Iris pigment epithelial cell (primary cell): ENCODE measurements around the gene TACC2.
A peak's percentile ranks its signal among the peaks of the same experiment; 100 is the strongest.
"Not testable (repeated sequence)": the region's sequence is repeated elsewhere in the genome, so short reads cannot be mapped to it uniquely, and the experiment has no call there.

Experiments
- DNase-seq: peaks from one replicate; pipeline ENCODE4 v3.0.0-alpha.2; 2011; ENCODE audit warnings: low read depth

The TACC2 gene

GRCh38 chr10:122023257-122023656, 34.3 kb downstream of the TACC2 start:
- not testable (repeated sequence) for DNase-seq

DNA sequence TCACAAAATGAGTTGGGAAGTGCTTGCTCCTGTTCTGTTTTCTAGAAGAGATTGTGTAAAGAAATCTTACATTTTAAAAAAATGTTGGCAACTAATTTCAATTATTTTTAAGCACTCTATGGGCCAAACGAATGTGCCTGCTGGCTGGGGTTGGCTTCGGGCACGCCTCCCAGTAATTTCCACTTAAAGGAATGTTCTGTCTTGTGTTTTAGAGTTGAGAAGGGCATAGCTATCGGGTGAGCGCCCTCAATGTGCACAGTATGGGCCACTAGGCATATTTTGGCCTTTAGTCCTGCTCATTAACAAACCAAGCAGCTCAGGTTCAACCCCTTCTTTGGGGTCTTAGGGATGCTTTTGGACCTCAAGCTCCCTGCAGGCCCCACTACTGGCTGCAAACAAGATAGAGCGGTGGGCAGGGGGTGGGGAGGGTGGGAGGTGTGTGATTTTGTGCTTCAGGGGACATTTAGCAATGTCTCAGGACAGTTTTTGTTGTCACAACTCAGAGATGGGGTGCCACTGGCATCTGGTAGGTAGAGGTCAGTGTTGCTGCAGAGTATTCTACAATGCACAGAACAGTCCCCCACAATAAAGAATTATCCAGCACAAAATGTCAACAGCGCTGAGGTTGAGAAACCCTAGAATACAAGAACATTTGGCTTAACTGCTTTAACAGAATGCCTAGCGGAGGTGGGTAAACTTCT, 40.7 kb downstream of the TACC2 start:
- no peak for DNase-seq

GRCh38 chr10:122030200-122030552, 41.2 kb downstream of the TACC2 start:
- no peak for DNase-seq

DNA sequence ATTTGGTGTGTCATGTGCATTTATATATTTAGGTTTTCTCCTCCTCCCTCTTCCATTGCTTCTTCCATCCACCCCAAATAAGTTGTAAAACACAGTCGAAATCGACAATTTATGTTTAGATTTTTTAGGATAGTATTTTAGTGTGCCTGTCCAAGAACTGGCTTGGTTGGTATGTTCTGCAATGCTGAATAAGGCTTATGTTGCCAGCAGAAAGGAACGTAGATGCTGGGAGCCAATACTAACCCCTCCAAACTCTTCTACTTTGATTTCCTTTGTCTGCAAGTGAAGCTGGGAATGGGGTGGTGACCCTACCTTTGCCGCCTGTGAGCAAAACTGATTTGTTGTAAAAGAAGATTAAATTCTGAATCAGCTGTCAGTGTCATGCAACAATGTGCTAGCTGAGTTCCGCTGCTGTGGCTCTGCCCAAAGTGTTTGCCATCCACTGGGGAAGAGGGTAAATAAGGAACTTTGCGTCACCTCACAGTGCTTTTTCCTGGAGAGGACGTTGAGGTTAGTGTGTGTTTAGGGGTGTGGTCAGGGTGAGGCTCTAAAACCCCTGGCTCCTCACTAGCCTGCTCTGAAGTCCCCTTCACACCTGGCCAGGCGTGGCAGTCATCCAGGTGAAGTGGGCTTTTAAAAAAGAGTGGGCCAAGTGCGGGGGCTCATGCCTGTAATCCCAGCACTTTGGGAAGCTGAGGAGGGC, 44.4 kb downstream of the TACC2 start:
- no peak for DNase-seq

- DNase-seq = peak; percentile 73
Observed at GRCh38 chr10:122034149-122034756, 45.3 kb downstream of the TACC2 start.

DNA sequence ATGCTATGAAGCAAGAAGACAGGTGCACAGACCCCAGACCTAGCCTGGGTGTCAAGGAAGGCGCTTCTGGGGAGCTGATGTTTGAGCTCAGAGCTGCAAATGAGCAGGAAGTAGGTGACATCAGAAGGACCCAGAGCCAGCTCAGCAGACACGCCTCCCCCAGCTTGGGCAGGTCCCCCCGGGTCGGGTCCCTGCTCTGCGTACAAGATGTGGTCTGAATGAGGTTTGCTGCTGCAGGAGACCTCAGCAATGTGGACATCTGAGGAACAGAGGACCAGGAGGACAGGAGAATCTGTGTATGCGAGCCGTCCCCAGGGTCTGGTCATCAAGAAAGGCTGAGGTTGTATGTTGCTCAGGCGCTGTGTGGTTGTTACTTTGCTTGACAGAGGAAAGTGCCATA, 51.8 kb downstream of the TACC2 start:
- no peak for DNase-seq

DNA sequence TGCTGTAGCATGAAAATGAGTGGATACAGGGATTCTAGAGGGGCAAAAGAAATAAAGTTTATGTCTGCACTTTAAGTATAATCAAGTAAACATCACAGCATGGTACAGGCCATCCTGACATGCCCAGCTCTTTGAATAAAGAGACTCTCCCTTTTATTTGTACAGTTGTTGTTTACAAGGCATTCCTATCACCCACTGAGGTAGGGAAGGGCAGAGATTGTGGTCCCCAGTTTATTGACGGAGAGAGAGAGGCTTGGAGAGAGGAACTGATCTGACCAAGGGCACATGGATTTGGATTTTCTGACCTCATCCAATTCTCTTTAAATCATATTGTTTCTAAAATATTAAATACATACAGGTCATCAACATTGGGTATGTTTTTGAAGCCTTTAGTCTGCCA, 53.9 kb downstream of the TACC2 start:
- DNase-seq = no peak

DNA sequence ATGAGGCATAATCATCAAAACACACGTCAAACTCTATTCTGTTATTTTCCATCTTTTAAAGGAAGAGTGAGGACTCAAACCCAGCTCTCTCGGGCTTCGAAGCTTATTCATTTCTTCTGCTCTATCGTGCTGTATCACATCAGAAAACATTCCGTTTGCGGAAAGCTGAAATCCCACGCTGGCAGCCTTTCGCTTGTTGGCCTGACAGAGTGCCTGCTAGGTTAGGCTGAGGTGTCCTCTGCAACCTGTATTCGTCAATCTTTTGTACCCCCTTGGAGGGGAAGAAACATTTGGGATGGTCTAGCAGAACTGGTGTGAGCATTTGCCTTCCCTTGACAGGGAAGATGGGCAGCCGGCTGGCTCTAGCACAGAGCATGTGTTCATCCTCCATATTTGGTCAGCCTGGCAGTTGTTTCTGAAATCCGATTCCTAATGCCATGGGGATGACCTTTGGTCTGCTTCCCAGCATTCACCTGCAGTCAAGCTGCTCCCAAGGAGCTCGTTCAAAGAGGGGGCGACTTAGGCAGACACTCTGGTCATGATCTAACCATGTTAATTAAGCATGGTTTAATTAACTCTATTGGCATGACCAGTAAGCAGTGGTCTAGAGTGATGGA, 55.2 kb downstream of the TACC2 start:
- peak; percentile 23 for DNase-seq

DNA sequence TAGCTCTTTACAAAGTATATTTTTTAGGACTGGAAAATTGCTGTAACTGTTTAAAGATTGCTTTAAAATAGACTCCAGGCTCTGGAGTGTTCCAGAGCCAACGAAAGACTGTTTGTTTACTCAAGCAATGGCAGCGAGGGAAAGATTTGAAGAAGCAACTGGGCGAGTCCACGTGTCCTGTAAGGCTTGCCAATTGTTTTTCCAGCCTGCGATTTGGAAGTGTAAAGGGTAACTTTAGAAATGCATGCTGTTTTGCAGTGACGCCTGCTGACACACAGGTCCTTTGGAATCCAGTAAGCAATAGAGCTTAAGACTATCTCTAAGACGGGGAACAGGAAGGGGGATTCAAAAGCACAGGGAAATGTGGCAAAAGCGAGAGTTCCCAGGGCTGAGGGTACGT, 55.8 kb downstream of the TACC2 start:
- peak; percentile 41 for DNase-seq

GRCh38 chr10:122045212-122045611, 56.2 kb downstream of the TACC2 start:
- no peak for DNase-seq

DNA sequence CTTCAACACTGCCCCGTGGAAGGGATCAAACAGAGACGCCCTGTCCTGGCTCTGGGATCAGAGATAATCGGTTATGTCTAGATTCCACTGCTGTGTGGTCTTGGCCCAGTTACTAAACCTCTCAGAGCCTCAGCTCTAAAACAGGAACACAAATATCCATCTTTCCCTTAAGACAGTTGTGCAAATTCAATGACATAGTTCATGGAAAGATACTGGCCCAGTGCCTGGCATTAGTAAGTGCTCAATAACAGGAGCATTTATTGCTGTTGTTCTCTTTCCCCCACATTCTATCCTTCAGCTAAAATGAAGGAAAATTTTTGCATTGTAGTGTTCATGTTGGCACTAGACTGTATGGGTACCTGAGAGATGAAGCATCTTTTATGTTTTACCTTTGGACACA, 58.6 kb downstream of the TACC2 start:
- DNase-seq = no peak

DNA sequence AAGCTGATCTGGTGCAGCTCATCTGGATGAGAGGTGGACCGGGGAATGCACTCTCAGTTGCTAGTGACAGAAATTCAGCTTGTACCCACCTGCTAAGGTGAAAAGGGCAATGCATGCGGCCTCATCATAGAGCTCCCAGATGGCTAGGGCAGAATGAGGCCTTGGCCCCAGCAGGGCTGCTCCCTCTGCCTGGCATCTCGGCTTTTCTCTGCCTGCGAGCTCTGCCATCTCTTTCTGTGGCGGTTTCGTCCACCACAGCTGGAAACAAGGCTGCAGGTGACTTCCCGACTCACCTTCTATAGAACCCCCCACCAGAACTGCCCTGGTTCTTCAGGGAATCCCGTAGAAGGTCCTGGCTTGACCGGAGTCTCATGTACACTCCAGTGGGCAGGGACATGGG, 60.1 kb downstream of the TACC2 start:
- no peak for DNase-seq

- no peak for DNase-seq
Observed at GRCh38 chr10:122050311-122050710, 61.3 kb downstream of the TACC2 start.

- no peak for DNase-seq
Observed at GRCh38 chr10:122050811-122051210, 61.8 kb downstream of the TACC2 start.

DNA sequence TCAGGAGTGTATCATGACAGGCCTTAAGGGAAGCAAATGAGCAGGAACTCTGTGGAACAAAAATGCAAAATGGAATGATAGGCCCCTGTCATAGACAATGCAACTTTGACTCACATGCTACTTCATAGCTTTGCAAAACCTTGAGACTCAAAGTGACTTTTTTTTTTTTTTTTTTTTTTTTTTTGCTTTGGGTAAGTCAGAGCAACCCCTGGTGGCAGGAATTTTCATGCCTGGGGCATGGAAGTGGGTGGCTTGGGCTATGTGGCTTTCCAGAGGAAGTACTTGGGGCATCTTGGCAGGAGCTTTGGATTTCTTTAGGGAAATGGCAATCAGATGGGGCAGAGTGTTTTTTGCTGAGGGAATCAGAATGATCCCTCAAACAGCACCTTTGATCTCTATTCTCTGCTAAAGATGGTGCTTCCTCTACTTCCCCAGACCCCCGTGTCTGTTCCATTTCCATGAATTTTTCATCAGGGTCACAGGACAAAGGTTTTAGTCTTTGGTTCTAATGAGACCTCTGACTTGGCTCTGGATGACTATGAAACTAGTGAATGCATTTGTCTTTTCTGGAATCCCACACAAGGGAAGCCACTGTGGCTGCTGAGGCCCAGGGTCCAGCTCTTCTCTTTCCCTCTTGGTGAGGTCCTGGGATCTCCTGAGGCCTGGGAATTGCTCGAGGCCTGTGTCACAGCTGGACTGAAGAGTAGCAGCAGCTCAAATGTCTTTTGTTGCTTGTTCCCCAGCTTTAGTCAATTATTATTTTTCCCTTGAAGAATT, 62.8 kb downstream of the TACC2 start:
- DNase-seq = peak; percentile 55

DNA sequence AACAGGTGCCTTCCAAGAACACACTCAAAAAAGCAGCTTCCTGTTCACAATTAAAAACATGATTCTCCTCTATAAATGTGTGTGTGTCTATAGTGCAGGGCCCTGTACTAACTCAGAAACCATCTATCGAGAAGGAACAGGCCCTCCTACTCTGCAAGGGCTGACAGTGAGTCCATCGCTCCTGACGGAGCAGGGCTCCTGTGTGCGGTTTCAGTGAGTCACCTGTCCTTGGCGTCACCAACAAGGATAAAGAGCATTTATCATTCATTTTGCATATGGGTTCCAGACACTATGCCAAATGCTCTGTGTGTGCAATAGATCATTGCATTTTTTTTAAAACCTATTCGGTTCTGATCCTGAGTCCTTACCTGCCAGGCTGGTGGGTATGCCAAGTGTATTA, 63.7 kb downstream of the TACC2 start:
- no peak for DNase-seq

DNA sequence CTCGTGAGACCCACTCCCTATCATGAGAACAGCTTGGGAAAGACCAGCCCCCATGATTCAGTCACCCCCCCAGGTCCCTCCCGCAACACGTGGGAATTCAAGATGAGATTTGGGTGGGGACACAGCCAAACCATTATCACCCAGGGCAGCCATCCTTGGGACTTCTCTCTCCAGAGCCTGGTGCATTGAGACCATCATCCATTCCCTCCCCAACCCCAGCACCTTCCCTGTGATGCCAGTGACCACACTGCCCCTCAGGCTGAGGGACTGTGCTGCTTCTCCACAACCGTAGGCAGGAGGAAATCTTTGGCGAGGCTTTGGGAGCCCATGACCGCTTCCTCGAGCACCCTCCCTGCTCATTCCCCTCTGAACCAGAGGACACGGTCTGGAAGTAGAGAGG, 64.4 kb downstream of the TACC2 start:
- no peak for DNase-seq

DNA sequence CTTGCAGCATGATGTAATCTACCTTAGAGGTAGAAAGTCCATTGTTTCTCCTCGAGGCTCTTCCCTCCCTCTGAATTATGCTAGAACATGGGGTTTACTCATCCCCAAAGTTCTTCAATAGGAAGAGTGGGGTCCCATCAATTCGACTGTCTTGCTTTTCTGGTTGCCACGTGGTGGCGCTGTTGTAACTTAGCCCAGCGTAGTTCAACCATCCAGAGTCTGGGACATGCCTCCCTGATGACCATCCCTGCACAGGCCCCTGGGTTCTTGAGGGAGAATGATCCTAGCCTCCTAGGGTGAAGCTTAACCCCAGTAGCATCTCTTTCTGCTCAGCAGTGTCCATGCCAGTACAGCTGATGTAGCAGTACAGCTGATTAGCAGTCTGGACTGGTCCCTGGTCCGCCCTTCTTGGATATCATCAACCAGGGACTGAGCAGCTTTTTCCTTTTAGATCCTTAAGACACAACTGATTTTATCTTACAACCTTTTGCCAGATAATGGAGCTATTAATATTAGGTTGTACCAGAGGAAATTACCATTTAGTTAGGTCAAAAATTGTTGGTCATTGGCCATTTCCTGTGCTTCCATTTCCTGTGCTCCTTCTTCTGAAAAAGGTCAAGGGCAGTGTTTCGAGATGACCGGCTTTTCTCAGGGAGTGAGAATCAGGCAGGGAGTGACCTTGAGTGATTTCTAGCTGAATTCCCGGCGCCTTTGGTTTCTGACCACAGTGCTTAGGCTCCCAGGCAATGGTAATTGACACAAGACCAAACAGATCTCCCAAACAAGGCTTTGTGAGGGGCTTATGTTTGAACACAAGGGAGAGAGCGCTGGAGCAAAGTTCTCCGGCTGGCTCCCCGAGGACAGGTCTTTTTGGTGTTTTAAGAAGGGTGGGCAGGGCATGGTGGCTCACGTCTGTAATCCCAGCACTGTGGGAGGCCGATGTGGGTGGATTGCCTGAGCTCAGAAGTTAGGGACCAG, 65.4 kb downstream of the TACC2 start:
- peak; percentile 60 for DNase-seq

DNA sequence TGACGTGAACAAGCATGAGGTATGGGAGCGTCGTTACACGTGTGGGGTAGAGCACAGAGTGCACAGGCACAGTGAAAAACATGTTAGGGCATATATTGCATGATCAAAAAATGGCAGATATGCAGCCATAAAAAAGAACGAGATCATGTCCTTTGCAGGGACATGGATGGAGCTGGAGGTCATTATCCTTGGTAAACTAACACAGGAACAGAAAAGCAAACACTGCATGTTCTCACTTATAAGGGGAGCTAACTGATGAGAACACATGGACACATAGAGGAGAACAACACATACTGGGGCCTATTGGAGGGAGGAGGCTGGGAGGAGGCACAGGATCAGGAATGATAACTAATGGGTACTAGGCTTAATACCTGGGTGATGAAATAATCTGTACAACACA, 66.3 kb downstream of the TACC2 start:
- DNase-seq = no peak

GRCh38 chr10:122056431-122057094, 67.6 kb downstream of the TACC2 start:
- no peak for DNase-seq
